Activated CD8-positive, alpha-beta memory T cell treated with anti-CD3 and anti-CD28 coated beads for 1 hour (primary cell): ENCODE measurements around the gene CACNA1S.

Experiments
- DNase-seq, 2 donors: peaks; one replicate each; pipeline ENCODE4 v3.0.0-alpha.2; 2020; ENCODE audit warnings: low read depth in 1 of 2; ENCODE audit errors: extremely low read depth in 1 of 2

CACNA1S gene

GRCh38 chr1:201140235-201140940, 28.2 kb upstream of the CACNA1S start:
- no peak for DNase-seq

GRCh38 chr1:201139756-201140155, 27.5 kb upstream of the CACNA1S start:
- DNase-seq: no peak

- DNase-seq: no peak
Observed at GRCh38 chr1:201139306-201139705, 27.1 kb upstream of the CACNA1S start.

- DNase-seq: no peak
Observed at GRCh38 chr1:201138311-201138840, 26.1 kb upstream of the CACNA1S start.

GRCh38 chr1:201137579-201138310, 25.5 kb upstream of the CACNA1S start:
- DNase-seq: no peak

GRCh38 chr1:201137024-201137392, 24.8 kb upstream of the CACNA1S start:
- DNase-seq: no peak

- no peak for DNase-seq
Observed at GRCh38 chr1:201136355-201137023, 24.3 kb upstream of the CACNA1S start.

GRCh38 chr1:201134405-201134804, 22.2 kb upstream of the CACNA1S start:
- DNase-seq: no peak

- DNase-seq: no peak
Observed at GRCh38 chr1:201131398-201131797, 19.2 kb upstream of the CACNA1S start.

- no peak for DNase-seq
Observed at GRCh38 chr1:201128962-201129361, 16.7 kb upstream of the CACNA1S start.

GRCh38 chr1:201128476-201128875, 16.2 kb upstream of the CACNA1S start:
- no peak for DNase-seq

- DNase-seq: no peak
Observed at GRCh38 chr1:201127755-201128455, 15.7 kb upstream of the CACNA1S start.

- no peak for DNase-seq
Observed at GRCh38 chr1:201126832-201127754, 14.9 kb upstream of the CACNA1S start, which contains the start of gene ASCL5. Gene ASCL5, minus strand, starts transcription at chr1:201127184. Its CDS starts 11,812 bp downstream, at chr1:201115372.

- DNase-seq: no peak
Observed at GRCh38 chr1:201126463-201126831, 14.2 kb upstream of the CACNA1S start.

- DNase-seq: no peak
Observed at GRCh38 chr1:201125800-201126199, 13.6 kb upstream of the CACNA1S start.

- no peak for DNase-seq
Observed at GRCh38 chr1:201125019-201125418, 12.8 kb upstream of the CACNA1S start.

GRCh38 chr1:201123866-201124265, 11.6 kb upstream of the CACNA1S start:
- DNase-seq: no peak

GRCh38 chr1:201122321-201122957, 10.2 kb upstream of the CACNA1S start:
- DNase-seq: no peak
